Measurements from ENCODE around the gene LYPD3.
A peak's percentile ranks its signal among the peaks of the same experiment; 100 is the strongest.

The LYPD3 gene

GRCh38 chr19:43483281-43483680, 17.9 kb upstream of the LYPD3 start:
- DNase-seq, result no peak

- no peak for DNase-seq
Measured at GRCh38 chr19:43482193-43482592, 16.8 kb upstream of the LYPD3 start.

DNA sequence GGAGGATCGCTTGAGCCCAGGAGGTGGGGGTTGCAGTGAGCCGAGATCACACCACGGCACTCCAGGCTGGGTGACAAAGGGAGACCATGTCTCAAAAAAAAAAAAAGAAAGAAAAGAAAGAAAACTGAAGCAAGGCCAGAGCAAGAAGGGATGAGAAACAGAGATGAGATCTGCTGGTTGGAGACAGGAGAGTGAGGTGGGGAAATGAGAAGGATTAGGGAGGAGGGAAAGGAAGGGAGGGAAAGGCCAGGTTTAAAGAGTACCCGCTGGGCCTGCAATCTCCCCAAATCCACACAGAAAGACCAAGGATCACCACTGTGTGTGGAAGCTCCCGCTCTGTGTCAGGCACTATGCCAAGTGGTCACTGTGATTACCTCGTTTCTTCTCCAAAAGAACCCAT, 16.3 kb upstream of the LYPD3 start:
- no peak for DNase-seq

GRCh38 chr19:43480574-43480973, 15.2 kb upstream of the LYPD3 start:
- DNase-seq, result no peak

GRCh38 chr19:43479961-43480561, 14.7 kb upstream of the LYPD3 start:
- no peak for DNase-seq

DNA sequence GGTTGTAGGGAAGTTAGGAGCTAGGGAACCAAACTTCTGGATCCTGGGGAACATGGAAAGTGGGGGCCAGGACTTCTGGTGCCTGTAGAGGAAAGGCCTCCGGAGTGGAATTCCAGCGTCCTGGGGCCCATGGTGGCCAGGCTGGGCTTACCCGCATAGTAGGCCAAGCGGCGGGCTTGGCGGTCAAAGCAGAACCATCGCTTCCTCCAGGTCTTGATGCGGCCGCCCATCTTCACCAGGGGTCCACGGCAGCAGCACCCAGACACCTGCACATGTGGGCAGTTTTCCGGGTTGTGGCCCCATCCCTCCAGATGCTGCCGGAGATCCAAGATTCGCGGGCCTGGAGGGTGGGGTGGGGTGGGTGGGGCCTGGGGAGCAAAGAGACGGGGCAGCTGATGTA, 13.8 kb upstream of the LYPD3 start:
- no peak for DNase-seq

GRCh38 chr19:43478323-43478722, 12.9 kb upstream of the LYPD3 start:
- no peak for DNase-seq

- DNase-seq, result no peak
Measured at GRCh38 chr19:43476606-43477005, 11.2 kb upstream of the LYPD3 start.

- DNase-seq, result no peak
Measured at GRCh38 chr19:43474986-43475705, 9.7 kb upstream of the LYPD3 start.

DNA sequence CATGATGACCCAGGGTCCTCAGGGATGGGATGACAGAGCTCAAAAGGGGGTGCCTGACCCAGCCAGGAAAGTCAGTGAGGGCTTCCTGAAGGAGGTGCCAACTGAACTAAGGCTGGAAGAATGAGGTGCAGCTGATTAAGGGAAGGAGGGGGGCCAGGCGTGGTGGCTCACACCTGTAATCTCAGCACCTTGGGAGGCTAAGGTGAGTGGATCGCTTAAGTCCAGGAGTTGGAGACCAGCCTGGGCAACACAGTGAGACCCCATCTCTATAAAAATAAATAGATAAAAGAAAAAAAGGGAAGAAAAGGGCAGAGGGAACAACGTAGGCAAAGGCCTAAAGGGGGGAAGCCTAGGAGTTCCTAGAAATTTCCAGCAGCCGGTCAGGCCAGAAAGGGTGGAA, 9.1 kb upstream of the LYPD3 start:
- no peak for DNase-seq

- no peak for DNase-seq
Measured at GRCh38 chr19:43471091-43471490, 5.7 kb upstream of the LYPD3 start.

DNA sequence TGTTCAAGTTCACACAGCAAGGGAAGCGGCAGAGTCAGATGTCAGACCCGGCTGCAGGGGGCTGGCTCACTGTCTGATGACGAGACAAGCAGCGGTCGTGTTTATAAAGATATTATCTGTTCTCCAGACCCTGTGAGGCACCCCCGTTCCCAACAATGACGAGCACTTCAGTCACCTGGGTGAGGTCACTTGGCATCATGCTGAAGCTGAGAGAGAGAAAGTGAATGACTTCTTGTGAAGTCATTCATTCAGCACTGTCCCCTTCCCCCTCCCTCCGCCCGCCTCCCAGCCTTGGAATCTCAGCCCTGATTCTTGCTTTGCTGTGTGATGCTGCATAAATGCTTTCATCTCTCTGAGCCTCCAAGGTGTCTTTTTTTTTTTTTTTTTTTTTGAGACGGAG, 4.9 kb upstream of the LYPD3 start:
- DNase-seq, result no peak

DNA sequence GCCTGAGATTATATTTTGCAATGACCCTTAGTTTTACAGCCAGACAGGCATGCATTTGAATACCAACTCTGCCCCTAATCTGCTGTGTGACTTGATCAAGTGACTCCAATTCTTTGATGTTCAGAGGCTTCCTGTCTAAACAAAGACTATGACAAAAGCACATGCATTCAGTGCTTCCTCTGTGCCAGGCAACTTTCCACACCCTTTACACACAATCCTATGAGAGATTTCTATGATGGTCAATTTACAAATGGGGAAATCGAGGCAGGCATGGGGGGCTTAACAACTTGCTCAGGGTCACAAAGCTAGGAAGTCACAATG, 3.7 kb upstream of the LYPD3 start:
- no peak for DNase-seq

GRCh38 chr19:43468354-43469159, 3.1 kb upstream of the LYPD3 start:
- no peak for DNase-seq

GRCh38 chr19:43467730-43468129, 2.3 kb upstream of the LYPD3 start:
- DNase-seq, result no peak

GRCh38 chr19:43467276-43467675, 1.9 kb upstream of the LYPD3 start:
- DNase-seq, result no peak

- no peak for DNase-seq
Measured at GRCh38 chr19:43466793-43467192, 1.4 kb upstream of the LYPD3 start.

GRCh38 chr19:43464134-43464775, 1.2 kb downstream of the LYPD3 start:
- DNase-seq, result peak in 1 of 2 experiments; percentile 39

DNA sequence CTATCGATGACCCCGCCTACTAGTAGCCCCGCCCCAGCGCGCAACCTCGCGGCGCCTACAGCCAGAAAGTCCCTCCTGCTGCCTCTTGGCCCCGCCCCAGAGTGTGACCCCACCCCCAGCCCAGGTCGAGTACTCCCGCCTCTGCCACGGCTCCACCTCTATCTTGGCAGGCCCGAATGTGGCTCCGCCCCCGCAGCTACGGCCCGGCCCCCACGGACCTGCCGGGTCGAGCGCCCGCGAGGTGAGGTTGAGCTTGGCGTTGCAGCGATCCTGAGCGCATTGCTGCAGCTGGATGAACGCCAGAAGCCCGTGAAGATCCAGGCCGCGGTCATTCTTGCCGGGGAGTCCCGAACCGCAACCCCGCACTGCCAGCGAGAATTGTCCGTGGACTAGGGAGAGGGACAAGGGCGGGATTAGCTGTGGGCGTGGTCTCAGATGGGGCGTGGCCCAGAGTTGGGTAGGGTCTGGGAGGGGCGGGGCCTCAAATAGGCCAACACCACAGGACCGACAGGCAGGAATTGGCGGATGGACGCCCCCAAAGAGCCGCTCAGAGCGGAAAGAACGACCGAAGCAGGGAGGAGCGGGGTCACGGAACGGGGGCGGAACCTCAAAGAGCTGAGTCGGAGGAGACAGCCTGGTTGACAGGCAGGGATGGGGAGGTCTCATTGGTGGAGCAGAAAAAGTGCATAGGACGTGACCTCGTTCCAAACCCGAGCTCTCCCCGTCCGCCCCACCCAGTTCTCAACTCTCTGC, 1.9 kb downstream of the LYPD3 start:
- peak; percentile 81 to 84 for DNase-seq

- DNase-seq, result no peak
Measured at GRCh38 chr19:43462785-43463380, 2.5 kb downstream of the LYPD3 start.

GRCh38 chr19:43462383-43462782, 3.0 kb downstream of the LYPD3 start:
- DNase-seq, result no peak

DNA sequence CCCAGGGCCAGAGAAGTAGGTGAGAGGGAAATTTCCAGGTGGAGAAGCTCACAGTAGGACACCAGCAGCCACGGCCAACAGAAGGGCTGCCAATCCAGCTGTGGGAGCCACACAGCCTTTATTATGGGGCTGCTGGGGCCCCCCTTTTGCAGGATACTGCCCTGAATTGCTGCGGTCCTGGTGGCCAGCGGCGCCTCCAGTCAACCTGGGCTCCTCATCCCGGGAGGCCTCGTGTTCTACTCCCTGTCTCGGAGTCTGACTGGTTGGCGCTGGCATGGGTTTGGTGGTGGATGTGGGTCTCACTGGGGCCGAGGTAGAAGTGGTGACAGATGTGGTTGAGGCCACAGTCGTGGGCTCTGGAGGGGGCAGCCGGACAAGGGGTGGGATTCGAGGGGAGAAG, 4.1 kb downstream of the LYPD3 start:
- DNase-seq, result no peak
